ENCODE results near the gene ELP2. TPM values are rescaled to one million over a fixed set of nuclear protein-coding genes. Genes with fewer than 3 reads are reported as not detected.

ELP2 gene
- total and polyA plus RNA-seq, 9 of the 15 experiments (the other 6 are each of a cell fraction or from before 2014, with no cell fraction given), result 76.8 to 192 (median 140) TPM

- H3K4me3 ChIP-seq, result no peak overlapping the region
- H3K27ac ChIP-seq (ENCODE audit: extremely low read depth, low read depth, low read length), result no peak overlapping the region
- FAIRE-seq (no peak), ATAC-seq (peak; percentile 11; the same call in 1 of the 3 replicates), DNase-seq (ENCODE audit: extremely low read depth in 1 of 4, low spot score in 3 of 4) (no peak)
- H3K79me2 ChIP-seq (ENCODE audit: control insufficient read depth, insufficient read depth, low read length), result no peaks in the 10 kb centered on the region
- H3K27me3 ChIP-seq (ENCODE audit: control insufficient read depth in 2 of 2, insufficient read depth in 2 of 2, low read length in 2 of 2), result peaks cover 12 to 18% of the 10 kb centered on the region in 2 experiments
- H2AFZ ChIP-seq (ENCODE audit: low read depth, low read length), result no peak overlapping the region
- ChIA-PET POLR2A (interaction anchor here (0.6 to 1.7 kb wide), 8 partner anchors 11 to 201 kb away, joined by 3 to 5 read pairs (median 4); partner anchors contain the start of gene RPRD1A), CTCF (ENCODE audit: low intra/inter-chr PET ratio) (no interaction called here)
- no peak for TF ChIP-seq TFAP4 (CRISPR knock-in tag; IDR thresholded peaks at IDR 0.05; ENCODE audit: borderline replicate concordance)
- TF ChIP-seq ZZZ3 (IDR thresholded peaks at IDR 0.05), result no peak
- TF ChIP-seq PML (IDR thresholded peaks at IDR 0.05; ENCODE audit: low read length), result no peak
- TF ChIP-seq TFAM (CRISPR knock-in tag; conservative IDR thresholded peaks at IDR 0.05), result no peak
- TF ChIP-seq ZC3H4 (CRISPR knock-in tag; IDR thresholded peaks at IDR 0.05; ENCODE audit: borderline replicate concordance), result no peak
- TF ChIP-seq CHD4 (IDR thresholded peaks at IDR 0.05; ENCODE audit: insufficient read depth, insufficient replicate concordance, low read depth, low read length, poor library complexity, severe bottlenecking), result no peak
- TF ChIP-seq RAD21 (CRISPR knock-in tag; conservative IDR thresholded peaks at IDR 0.05 in 1 of 2, IDR thresholded peaks at IDR 0.05 in 1 of 2), result no peak
- H3K4me1 ChIP-seq (replicated peaks in 1 of 2; ENCODE audit: control insufficient read depth in 2 of 2, insufficient read depth in 2 of 2, low read length in 2 of 2), result peaks cover 0 to 8% of the 10 kb centered on the region in 2 experiments; a peak in 1 of 5 replicates
- H3K4me2 ChIP-seq (ENCODE audit: insufficient read depth, low read length), result no peak overlapping the region
- no peaks in the 10 kb centered on the region for H4K20me1 ChIP-seq (replicated peaks; ENCODE audit: control insufficient read depth, insufficient read depth, low read length)
- in situ Hi-C loops (cut with MboI) (loop anchor here (10.0 kb wide), 1 partner anchor 489 kb away; no protein-coding TSS in a partner anchor), intact Hi-C loops (cut with micrococcal nuclease) (no loop called here)
- no peaks in the 10 kb centered on the region for H3K36me3 ChIP-seq (ENCODE audit: control insufficient read depth, insufficient read depth, low read length)
- H3K9me1 ChIP-seq (ENCODE audit: control insufficient read depth, insufficient read depth, low read length), result no peaks in the 10 kb centered on the region
- WGBS (ENCODE audit: insufficient coverage, low coverage, missing lambda C conversion rate), result 0% methylated on average over 8 of the region's 8 CpGs
- H3K9me3 ChIP-seq (replicated peaks; ENCODE audit: control insufficient read depth, insufficient read depth, low read depth, low read length), result no peaks in the 10 kb centered on the region
- BruUV-seq (replicated peaks), result no TSS peak
- no peak overlapping the region for H3K9ac ChIP-seq (ENCODE audit: insufficient read depth in 1 of 2, low read depth in 2 of 2, low read length in 2 of 2)
Observed at GRCh38 chr18:36086186-36086585, 43.5 kb upstream of the ELP2 start.

Data from K562 (cell line).